ENCODE measurements around the gene ARL13A.
"Not testable (repeated sequence)": the region's sequence is repeated elsewhere in the genome, so short reads cannot be mapped to it uniquely, and the experiment has no call there.

Gene ARL13A

GRCh38 chrX:100990139-100990538 lies 20.6 kb downstream of the ARL13A start:
- DNase-seq (ENCODE audit: low read depth in 2 of 2), result no peak

- peak in 1 of 2 donors; percentile 2 for DNase-seq (ENCODE audit: low read depth in 2 of 2)
These were observed 25.1 kb downstream of the ARL13A start for GRCh38 chrX:100994352-100995281.

- DNase-seq (ENCODE audit: low read depth in 2 of 2), result peak; percentile 8 to 13
These were observed 26.0 kb downstream of the ARL13A start for GRCh38 chrX:100995469-100995868.

GRCh38 chrX:100999451-100999850 lies 29.9 kb downstream of the ARL13A start:
- DNase-seq (ENCODE audit: low read depth in 2 of 2), result no peak

- DNase-seq (ENCODE audit: low read depth in 2 of 2), result no peak
These were observed 39.6 kb downstream of the ARL13A start for GRCh38 chrX:101009090-101009489.

GRCh38 chrX:101012031-101012430 lies 42.5 kb downstream of the ARL13A start:
- not testable (repeated sequence) for DNase-seq (ENCODE audit: low read depth in 2 of 2)

- no peak for DNase-seq (ENCODE audit: low read depth in 2 of 2)
These were observed 52.5 kb downstream of the ARL13A start for GRCh38 chrX:101022020-101022419.

- DNase-seq (ENCODE audit: low read depth in 2 of 2), result no peak
These were observed 55.6 kb downstream of the ARL13A start for GRCh38 chrX:101025126-101025525.

- DNase-seq (ENCODE audit: low read depth in 2 of 2), result no peak
These were observed 59.1 kb downstream of the ARL13A start for GRCh38 chrX:101028562-101028961.

- no peak for DNase-seq (ENCODE audit: low read depth in 2 of 2)
These were observed 60.2 kb downstream of the ARL13A start for GRCh38 chrX:101029665-101030064.

GRCh38 chrX:101037231-101037630 lies 67.7 kb downstream of the ARL13A start:
- DNase-seq (ENCODE audit: low read depth in 2 of 2), result no peak

GRCh38 chrX:101040197-101040596 lies 70.7 kb downstream of the ARL13A start:
- DNase-seq (ENCODE audit: low read depth in 2 of 2), result no peak

Measured in stimulated activated CD8-positive, alpha-beta memory T cell treated with anti-CD3 and anti-CD28 coated beads, Interleukin-15, amount 100 ng/mL, for 48 hours (primary cell).